Activated CD4-positive, alpha-beta T cell treated with anti-CD3 and anti-CD28 coated beads for 48 hours (primary cell): ENCODE data around the gene ATP12A.

Experiments
- DNase-seq: peaks from one replicate; pipeline ENCODE4 v3.0.0-alpha.2; 2020

The ATP12A gene

GRCh38 chr13:24664726-24665409 lies 15.3 kb upstream of the ATP12A start:
- DNase-seq: no peak

GRCh38 chr13:24668511-24668910 lies 11.7 kb upstream of the ATP12A start:
- no peak for DNase-seq

GRCh38 chr13:24668955-24669582 lies 11.1 kb upstream of the ATP12A start:
- DNase-seq: no peak

GRCh38 chr13:24670174-24670573 lies 10.0 kb upstream of the ATP12A start:
- DNase-seq: no peak

- DNase-seq: peak; percentile 41
These were observed 9.2 kb upstream of the ATP12A start for GRCh38 chr13:24670961-24671381.

GRCh38 chr13:24671386-24672113 lies 8.7 kb upstream of the ATP12A start:
- DNase-seq: no peak

- no peak for DNase-seq
These were observed 7.8 kb upstream of the ATP12A start for GRCh38 chr13:24672141-24673132.

GRCh38 chr13:24675806-24676570 lies 4.2 kb upstream of the ATP12A start:
- no peak for DNase-seq

GRCh38 chr13:24678151-24678550 lies 2.1 kb upstream of the ATP12A start:
- DNase-seq: no peak

- DNase-seq: no peak
These were observed 522 bp upstream of the ATP12A start for GRCh38 chr13:24679686-24680085.

GRCh38 chr13:24680921-24681604 lies 855 bp downstream of the ATP12A start:
- DNase-seq: no peak

- no peak for DNase-seq
These were observed 1.7 kb downstream of the ATP12A start for GRCh38 chr13:24681930-24682329.

GRCh38 chr13:24682353-24682752 lies 2.1 kb downstream of the ATP12A start:
- DNase-seq: no peak

- no peak for DNase-seq
These were observed 3.1 kb downstream of the ATP12A start for GRCh38 chr13:24683351-24683750.

- DNase-seq: peak; percentile 79
These were observed 3.8 kb downstream of the ATP12A start for GRCh38 chr13:24683838-24684599.

- DNase-seq: peak; percentile 40
These were observed 4.4 kb downstream of the ATP12A start for GRCh38 chr13:24684600-24684998.

- DNase-seq: no peak
These were observed 5.1 kb downstream of the ATP12A start for GRCh38 chr13:24685314-24685713.

GRCh38 chr13:24687611-24688010 lies 7.4 kb downstream of the ATP12A start:
- no peak for DNase-seq

GRCh38 chr13:24688111-24688510 lies 7.9 kb downstream of the ATP12A start:
- no peak for DNase-seq

- DNase-seq: no peak
These were observed 8.7 kb downstream of the ATP12A start for GRCh38 chr13:24688950-24689349.

GRCh38 chr13:24691381-24691780 lies 11.2 kb downstream of the ATP12A start:
- no peak for DNase-seq
